CD1c-positive myeloid dendritic cell (primary cell): ENCODE data around the gene DES.
"Not testable (repeated sequence)": the region's sequence is repeated elsewhere in the genome, so short reads cannot be mapped to it uniquely, and the experiment has no call there.

ENCODE experiments used
- DNase-seq: peaks from one replicate; pipeline ENCODE4 v3.0.0-alpha.2; 2016; ENCODE audit errors: extremely low spot score

The DES gene

DNA sequence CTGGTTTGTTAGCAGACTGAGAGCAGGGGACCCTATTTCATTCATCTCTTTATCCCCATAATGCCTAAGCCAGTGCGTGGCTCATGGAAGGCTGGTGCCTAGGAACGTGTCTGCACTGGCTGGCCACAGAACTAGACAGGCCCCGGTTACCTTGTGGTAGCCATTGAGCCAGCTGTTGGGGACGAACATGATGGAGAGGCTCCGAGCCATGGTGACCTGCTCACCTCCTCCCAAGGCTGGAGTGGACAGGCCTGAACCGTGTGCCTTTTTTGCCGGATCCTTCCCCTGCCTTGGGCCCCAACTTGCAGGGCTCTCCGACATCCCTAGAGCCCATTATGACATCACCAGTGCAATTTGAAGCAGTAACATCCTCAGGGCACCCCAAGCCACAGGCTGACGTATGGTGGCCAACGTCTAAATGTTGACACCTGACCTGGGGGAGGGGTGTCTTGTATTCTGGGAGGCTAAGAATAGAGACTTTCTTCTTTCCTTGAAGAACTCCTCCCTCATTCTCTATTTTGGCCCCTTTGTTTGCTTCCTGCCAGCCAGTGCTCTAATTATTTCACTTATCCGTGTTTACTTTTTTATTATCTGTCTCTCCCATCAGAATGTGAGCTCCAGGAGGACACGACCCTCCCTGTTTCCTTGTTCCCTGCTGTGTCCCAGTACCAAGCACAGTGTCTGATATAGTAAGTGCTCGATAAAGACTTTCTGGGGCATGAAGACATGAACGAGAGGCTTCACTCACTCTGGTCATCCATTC lies 18.3 kb upstream of the DES start:
- DNase-seq, result no peak

GRCh38 chr2:219400562-219400961 lies 17.6 kb upstream of the DES start:
- DNase-seq, result no peak

- DNase-seq, result peak; percentile 65
Observed at GRCh38 chr2:219401606-219402005, 16.6 kb upstream of the DES start.

GRCh38 chr2:219402665-219403515 lies 15.3 kb upstream of the DES start:
- peak; percentile 86 for DNase-seq

GRCh38 chr2:219403861-219404260 lies 14.3 kb upstream of the DES start:
- DNase-seq, result no peak

DNA sequence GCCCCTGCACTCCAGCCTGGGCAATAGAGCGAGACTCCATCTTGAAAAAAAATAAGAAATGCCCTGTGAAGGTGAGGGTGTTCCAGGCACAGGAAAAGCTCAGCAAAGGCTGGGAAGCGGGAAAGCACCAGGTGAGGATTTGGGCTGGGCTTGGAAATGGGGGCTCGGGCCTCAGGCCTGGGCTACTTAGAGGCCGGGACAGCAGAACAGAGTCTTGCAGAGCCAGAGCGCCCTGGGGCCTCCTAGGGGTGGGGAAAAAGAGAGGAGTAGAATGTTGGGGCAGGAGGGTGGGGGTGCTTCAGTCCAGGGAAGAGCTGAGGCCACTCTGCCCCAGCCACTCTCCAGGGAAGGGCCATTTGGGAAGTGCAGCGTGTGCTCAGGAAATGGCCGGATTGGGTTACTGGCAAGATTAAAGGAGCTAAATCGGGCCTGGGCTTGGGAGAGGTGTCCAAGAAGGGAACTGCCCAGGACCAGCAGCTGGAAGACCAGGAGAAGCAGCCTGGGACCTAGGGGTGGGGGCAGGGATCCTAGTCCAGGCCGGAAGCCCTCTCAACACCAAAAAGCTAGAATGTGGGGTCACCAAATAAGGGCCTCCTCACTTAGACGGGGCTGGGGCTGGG lies 13.8 kb upstream of the DES start:
- no peak for DNase-seq

DNA sequence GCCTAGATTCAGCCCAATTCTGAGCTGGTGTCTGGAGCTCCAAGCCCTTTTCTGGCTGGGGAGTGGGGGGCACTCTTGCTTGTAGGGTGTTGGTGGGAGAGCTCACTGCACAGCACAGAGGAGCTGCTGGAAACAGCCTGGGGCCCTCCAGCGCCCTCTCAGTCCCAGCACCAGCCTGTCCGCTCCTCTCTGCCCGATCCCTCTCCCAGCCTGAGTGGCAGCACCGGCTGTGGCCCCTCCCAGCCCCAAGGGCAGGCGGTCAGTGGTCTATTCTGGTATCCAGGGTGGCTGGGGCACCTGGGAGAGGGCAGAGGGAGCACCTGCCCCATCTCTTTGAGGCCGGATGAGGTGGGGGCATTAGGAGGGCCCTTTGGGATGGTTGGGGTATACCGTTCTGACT lies 13.2 kb upstream of the DES start:
- no peak for DNase-seq

DNA sequence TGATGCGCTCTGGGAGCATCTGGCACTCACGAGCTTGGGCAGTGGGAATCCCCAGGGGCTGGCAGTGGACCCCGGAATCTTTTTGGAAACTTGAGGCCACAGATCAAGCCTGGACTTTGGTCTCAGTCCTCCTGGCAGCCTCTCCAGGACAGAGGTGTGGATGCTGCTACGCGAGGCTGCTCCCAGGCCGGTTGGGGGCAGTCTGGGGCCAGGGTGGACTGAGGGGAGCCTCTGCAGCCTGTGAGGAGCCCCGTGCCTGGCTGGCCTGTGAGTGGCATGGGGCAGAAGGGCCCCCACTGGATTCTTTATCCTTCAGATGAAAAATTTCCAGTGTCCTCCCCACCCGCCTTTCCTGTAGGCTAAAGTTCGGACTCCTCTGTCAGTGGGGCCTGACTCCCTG lies 12.7 kb upstream of the DES start:
- no peak for DNase-seq

- no peak for DNase-seq
Observed at GRCh38 chr2:219405958-219406860, 12.0 kb upstream of the DES start.

DNA sequence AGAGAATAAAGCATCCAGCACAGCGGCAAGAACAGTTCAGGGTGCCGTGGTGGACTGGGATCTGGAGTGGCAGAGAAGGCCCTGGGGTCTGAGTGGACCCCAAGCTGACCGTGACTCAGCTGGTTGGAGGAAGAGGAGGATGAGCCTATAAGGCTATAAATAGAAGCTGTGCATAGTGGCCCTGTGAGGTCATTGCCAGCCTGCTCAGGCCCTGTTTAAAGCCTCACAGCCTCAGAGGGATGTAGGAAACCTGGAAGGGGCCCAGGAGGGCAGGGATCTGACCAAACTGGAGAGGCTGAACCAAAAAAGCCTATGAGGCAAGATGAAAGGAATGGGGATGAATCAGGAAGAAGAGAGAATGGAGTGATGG lies 11.3 kb upstream of the DES start:
- DNase-seq, result no peak

GRCh38 chr2:219407343-219407742 lies 10.8 kb upstream of the DES start:
- not testable (repeated sequence) for DNase-seq

- no peak for DNase-seq
Observed at GRCh38 chr2:219408204-219408603, 10.0 kb upstream of the DES start.

DNA sequence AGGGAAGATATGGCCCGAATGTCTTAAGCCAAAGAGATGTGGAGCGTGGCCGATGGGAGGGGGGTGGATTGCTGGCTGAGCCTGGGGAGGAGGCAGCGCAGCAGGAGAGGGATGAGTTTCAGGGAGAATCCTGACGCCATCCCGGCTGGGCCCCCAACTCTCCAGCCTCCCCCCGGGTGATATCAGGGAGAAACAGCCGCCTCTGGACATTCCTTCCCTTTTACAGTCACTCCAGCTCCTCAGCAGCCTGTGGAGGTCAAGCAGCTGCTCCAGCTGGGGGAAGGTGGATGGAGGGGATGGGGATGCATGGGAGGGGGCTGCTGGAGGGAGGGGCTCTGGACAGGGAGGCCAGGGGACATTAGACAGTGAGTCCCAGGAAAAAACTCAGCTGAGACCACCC lies 9.5 kb upstream of the DES start:
- no peak for DNase-seq

DNA sequence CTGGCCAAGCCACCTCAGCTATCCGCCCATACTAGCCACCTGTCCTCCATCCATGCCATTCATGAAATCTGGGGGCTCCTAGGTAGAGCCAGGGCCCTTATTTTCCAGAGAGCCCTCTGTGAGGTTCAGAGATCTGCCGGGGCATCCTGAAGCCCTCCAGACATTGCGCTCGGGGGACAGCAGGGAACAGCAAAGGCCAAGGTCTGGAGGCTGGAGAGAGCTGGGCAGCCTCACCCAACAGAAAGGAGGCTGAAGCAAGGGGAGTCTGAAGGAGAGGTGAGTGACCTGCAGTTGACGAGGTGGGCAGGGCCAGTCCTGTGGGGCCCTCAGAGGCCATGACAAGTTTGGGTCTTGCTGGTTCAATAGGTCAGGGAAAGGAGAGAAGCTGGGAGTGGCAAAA lies 8.6 kb upstream of the DES start:
- no peak for DNase-seq

- DNase-seq, result no peak
Observed at GRCh38 chr2:219410390-219410789, 7.8 kb upstream of the DES start.

- DNase-seq, result no peak
Observed at GRCh38 chr2:219414857-219415256, 3.3 kb upstream of the DES start.

DNA sequence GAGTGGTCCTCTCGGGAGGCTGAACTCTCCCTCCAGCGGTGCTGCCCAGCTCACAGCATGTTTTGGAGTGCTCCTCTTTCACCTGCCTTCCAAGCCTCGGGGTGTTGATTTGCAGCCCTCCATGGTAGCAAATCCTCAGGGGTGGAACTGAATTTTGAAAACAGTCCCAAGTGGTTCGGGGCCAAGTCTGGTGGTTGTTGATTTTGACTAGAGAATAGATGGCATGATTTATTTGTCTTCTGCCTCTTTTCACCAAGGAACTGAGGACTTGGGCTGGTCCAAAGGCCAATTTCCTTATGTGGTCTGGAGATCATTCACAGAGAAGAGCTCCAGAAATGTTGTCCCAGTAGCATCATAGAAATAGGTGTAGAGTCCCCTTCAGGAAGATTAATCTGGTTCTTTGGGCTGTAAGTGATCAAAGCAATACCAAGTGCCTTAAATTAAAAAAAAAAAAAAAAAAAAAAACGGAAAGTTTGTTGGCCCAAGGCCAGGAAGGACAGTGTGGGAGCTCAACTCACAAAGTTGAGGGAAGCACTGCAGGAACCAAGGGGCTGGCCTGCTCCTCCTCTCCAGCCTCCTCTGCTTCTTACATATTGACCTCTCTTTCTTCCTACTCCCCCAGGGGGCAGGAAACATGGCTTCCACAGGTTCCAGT lies 2.5 kb upstream of the DES start:
- no peak for DNase-seq

DNA sequence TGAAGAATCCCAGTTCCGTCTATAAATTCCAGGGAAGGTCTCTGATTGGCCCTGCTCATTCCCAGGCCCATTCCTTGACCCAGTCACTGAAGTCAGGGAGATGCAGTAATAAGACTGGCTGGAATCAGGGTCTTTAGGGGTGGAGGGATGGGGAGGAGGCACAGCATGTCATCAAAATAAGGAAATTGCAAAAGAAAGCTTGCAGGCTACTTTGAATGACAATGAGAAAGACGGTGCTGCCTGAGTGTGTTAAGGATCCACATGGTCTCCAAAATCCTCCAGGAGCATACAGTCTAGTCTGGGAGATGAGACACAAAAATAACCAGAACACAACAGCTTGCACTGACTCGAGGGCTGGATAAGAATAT lies 2.0 kb upstream of the DES start:
- no peak for DNase-seq

GRCh38 chr2:219416938-219417337 lies 1.2 kb upstream of the DES start:
- DNase-seq, result no peak

- no peak for DNase-seq
Observed at GRCh38 chr2:219417374-219417773, 803 bp upstream of the DES start.

- DNase-seq, result no peak
Observed at GRCh38 chr2:219419012-219419324, 791 bp downstream of the DES start.
